GM21367 (cell line): ENCODE results near the gene ST3GAL4.

Source experiments
- ATAC-seq: cut with Tn5 transposase; IDR thresholded peaks from one replicate; pipeline ENCODE4 v1.9.1; 2021; ENCODE audit not compliant: unreplicated experiment

Gene ST3GAL4

DNA sequence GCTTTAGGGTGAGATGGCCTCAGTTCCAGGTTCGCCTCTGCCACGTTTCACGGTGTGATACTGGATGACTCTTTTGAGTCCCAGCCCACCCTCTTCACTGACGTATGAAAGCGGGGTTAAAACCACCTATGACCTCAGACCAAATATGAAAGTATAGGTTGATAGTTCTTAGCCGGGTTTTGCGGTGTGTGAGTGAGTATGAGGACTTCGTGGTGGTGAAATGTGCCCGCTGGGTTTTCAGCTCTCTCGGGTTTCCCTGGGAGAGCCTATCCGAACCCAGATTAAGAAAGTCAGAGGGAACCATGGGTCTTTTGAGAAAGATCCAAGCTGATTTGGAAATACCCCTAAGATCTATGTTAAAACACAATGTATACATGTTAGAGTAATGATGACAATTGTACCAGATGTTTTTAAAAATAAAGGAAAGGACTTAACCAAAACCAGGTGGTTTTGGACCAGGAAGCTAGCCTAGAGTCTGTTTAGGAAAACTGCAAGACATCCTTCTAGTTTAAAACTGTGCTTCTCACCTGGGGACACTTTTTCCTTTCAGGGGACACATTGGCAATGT is 25.8 kb upstream of the ST3GAL4 start:
- no peak for ATAC-seq

DNA sequence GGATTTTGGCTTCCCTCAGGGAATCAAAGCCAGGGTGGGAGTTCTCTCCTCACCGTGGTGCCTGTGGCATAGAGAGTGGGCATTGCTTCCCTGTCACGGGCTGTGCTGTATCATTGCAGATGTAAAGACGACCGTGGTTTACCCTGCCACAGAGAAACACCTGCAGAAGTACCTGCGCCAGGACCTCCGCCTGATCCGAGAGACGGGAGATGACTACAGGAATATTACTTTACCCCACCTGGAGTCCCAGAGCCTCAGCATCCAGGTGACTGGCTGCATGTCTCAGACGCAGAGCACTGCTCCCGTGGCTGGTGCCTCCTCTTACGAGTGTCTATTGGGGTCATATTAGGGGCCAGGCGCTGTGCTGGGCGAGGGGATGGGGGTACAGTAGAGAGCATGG is 24.2 kb upstream of the ST3GAL4 start:
- ATAC-seq = no peak

DNA sequence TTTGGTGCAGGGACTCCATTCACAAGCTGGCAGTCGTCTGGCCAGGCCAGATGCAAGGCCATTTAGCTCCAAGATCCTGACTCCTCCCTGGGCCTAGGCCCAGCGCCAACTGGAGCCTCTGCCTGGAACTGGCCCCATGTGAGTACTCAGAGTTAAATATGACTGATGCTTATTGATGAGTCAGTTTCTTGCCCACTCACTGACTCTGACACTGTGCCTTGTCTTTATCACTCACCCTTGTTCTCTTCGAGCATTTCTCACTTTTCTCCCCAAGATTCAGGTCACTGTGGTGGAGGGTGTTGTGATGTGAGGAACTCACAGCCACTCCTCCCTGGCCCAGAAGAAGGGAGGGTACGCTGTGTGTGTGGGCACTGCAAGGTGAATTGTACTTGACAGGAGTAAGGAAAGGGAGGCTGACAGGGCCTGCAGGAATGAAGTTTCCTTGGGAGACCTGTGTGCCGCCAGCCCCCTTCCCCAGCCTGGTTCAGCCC is 23.2 kb upstream of the ST3GAL4 start:
- no peak for ATAC-seq

DNA sequence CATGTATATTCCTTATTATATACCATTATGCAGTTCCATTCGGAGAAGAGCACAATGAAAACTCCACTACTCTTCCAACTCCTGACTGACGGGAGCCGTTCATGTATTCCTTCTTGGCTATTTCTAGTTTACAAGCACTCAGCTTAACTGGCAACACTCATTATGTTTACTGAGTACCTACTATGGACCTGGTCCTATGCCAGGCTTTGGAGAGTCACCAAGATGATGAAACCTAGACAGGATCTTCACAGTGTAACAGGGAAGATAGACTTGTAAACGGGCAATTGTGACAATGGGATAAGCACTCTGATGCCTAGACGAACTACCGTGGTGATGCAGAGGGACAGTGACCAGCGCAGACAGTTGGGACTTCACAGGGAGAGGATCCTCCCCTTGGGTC is 22.3 kb upstream of the ST3GAL4 start:
- no peak for ATAC-seq

DNA sequence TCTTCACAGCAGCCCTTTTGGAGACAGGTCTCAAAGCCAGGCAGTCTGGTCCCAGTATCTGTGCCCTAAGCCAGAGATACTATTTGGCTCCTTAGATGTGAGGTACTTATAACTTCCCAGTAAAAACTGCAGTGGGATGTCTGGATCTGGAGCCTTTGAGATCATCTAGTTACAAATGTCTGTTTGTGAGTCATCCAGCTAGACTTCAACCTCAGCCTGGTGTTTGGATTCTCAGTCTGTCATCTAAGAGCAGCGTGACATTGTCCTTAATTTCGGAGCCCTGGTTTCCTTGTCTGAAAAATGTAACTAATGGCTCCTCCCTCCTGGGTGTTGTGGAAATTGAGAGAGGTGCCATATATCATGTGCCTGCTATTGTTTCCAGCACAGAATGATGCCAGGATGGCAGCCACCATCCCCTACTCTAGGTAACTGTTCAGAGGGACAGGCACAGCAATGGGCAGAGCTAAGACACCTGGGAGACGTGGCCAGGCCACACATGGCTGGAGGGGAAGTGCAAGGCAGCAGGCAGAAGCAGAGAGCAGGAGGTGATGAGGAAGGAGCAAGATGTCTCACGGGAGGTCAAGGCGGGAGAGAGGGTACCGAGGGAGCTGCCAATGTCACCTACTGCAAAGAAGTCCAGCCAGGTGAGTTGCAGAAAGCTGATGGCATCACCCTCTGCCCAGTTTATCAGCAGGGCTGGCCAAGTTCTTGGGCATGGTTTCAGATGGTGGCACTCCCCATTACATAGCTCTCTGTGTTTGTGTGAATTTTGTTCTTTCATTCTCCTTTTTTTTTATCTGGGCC is 20.6 kb upstream of the ST3GAL4 start:
- no peak for ATAC-seq

DNA sequence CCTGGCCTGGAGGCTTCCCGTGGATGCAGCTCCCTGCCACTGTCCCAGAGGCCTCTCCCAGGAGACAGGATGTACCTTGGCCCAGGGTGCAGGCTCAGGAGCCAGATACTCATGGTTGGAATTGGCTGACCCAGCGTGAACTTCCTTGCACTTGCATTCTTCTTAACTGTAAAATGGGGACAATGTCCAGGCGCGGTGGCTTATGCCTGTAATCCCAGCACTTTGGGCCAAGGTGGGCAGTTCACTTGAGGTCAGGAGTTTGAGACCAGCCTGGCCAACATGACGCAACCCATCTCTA is 20.1 kb upstream of the ST3GAL4 start:
- ATAC-seq = no peak

DNA sequence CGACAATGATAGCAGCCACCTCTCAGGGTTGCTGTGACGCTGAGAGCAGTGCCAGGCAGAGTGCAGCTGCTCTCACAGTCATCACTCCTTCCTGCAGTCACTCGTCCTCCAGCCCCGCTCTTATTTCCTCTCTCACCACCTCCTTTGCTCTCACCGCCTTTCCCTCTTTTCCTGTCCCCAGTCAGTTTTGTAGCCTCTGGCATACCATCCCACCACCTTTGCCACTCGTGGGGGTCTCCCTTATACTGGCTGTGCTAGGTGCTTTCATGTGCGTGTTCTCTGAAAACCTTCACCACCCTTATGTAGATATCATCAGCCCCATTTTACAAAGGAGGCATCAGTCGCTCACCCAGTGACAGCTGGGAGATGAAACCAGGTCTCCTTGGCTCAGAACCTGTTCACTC is 19.3 kb upstream of the ST3GAL4 start:
- no peak for ATAC-seq

DNA sequence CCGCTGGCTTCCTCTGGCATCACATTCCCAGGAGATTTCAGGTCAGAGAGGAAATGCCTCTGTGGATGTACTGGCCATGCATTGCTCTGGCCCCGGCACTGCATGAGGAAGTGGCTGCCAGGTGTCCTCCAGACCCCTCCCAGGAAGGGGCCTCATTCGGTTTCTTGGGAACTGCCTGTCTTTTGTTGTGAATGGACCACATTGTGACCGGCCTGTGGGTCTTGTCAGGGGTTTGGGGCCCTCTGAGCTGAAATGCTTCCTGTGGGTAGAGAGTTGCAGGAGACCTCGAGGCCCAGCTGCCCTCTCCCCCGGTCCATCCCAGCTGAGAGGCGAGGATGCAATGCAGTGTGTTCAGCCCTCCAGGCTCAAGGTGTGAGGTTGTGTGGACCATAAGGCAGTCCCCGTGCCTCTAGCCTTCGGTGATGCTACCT is 18.8 kb upstream of the ST3GAL4 start:
- no peak for ATAC-seq

DNA sequence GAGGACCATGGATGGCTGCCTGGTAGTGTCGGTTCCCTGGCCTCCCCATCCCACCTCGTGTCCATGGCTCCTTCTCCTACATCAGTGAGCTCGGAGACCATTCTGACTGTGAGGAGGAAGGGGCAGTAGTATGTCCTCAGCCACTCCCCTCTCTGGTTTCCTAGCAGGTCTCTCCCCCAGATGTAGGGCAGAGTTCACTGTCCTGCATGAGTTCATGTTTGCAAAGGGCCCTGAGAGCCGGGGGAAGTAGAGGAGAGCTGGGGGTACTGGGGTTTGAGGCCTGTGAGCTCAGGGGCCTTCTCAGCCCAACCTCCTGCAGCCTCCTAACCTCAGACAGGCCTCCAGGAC is 18.4 kb upstream of the ST3GAL4 start:
- no peak for ATAC-seq

DNA sequence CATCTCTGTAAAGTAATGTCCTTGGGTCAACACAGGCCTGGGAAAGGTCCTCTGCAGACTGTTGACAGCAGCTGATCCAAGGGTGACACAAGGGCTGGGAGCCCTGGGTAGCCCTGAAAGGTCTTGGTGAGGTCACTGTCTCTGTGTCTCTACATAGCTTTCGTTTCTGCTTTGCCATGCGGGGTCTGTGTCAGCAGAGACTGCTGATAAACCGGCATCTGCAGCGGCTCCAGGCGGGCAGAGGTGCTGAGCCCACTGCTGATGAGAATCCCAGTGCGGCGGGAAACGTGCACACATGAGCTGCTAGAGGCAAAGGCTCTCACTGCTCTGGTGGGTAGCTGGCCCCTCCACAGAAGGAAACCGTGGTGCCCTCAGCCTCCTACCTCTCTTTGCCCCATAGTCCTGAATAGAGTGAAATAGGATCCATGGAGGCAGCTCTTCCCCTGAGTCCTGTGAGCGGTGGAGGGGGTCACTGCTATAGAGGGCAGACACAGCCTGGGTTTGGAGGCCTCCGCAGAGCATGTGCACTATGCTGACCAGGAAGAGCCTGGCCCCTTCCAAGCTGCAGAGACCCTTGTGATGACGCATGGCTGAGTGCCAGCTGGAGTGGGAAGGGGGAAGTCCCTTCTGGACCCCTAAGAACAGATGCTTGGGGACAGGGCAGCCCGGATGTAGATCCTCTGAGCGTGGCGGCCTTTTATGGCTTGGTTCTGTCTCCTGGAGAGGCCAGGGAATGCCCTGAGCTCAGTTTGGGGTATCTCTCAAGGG is 17.8 kb upstream of the ST3GAL4 start:
- no peak for ATAC-seq

DNA sequence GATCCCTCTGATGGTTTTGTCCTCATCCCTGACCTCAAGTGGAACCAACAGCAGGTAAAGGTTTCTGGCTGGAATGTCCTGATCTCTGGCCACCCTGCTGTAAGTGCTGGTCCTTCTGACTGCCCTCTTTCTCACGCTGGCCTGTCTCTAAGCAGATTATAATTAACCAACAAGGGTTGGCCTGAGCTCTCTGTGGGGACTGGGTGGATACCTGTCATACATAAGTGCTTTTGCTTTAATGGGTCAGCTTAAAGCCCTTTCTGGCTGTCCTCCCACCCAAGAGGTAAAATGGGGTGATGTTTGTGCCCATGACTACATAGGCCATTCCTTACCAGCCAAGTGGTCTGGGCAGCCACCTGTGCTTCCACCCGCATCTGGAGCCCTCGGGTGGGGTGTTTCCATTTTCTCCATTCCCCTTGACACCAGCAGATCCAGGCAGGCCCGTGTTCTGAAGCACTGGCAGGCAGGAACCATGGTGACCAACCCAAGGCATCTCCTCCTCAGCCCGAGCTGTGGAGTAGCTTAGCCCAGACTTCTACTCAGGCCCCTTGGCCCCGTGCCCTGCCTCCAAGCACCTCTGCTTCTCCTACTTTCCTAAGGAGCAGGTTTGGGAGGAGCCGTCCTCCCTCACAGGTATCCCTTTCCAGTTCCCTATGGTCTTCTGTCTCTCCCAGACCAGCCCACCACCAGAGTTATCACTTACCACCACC is 17.0 kb upstream of the ST3GAL4 start:
- no peak for ATAC-seq

DNA sequence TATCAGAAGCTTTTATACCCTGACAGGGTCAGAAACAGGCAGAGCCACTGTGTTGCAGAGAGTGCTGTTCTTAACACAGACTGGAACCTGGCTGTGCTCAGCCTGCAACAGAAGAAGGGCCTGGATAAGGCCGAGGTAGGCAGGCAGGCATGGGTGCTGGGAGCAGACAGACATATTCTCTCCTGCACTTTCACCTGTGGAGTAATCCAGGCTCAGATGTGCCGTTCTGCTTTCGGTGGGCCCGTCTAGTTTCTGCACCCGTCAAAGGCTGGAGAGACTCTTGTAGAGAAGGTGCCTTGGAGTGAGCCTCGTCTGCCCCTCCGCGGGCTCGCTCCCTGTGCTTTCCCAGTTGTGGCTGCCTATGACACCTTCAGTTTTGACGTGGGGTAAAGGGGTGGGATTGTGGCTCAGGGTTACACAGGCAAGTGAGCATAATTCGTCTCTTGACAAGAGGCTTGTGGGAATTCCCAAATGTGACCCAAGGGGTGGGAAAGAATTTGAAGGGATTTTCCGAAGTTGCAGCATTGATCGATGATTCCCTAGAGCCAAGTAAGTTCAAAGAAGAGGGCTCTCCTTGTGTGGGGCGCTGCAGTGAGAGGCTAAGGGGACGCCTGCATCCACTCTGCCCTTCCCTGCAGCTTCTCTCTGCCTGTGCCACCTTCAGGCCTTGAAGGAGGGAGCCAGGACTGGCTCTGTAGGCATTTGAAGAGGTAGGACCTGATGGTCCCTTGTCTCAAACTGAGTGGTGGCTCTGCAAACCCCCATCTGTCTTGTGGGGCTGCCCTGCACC is 16.2 kb upstream of the ST3GAL4 start:
- no peak for ATAC-seq

DNA sequence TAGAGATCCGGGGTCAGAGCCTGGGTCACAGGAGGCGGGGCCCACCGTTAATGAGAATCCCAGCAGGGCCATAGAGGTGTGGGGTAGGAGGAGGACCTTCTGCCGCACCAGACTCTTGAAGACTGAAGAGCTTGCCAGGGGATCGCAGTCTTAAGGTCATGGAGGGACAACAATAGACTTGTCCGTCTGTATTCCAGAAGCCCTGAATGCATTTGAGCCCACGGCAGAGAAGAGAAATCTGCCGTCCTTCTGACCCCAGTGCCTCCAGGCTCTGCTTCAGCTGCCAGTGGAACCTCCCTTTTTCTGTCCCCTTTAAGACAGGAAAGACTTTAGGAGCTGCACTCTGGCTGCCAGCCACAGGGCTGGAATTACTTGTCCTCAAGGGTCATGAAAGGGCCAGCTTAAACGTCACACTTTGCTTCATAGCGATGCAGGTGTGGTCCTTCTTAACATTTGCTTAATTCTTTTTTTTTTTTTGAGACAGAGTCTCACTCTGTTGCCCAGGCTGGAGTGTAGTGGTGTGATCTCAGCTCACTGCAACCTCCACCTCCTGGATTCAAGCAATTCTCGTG is 15.5 kb upstream of the ST3GAL4 start:
- ATAC-seq = no peak

DNA sequence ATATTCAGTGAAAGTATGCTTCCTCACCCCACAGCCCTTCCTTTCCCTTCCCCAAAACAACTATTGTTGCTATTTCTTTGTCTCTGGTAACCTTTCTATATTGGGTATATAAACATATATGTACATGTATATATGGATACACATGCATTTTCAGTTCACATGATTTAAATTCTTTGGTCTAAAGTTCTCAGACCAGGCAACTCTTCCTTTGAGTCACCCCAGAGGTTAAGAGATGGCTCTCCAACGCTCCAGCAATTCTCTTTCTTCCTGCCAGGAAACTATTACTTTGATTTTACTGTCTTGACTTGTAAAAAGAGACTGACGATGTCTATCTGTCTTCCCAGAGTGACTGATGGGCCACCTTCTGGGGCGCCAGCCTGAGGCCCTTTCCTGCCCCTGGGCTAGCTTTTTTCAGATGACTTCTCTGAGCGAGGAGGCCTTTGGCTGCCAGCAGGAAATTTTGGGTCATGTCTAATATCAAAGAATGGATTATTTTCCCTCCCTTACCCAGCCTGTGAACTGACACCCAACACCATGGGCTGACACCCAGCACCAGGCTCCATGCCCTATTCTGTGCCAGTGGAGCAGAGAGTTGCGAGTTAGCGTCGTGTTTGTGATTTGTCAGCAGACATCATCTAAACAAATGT is 14.4 kb upstream of the ST3GAL4 start:
- no peak for ATAC-seq

DNA sequence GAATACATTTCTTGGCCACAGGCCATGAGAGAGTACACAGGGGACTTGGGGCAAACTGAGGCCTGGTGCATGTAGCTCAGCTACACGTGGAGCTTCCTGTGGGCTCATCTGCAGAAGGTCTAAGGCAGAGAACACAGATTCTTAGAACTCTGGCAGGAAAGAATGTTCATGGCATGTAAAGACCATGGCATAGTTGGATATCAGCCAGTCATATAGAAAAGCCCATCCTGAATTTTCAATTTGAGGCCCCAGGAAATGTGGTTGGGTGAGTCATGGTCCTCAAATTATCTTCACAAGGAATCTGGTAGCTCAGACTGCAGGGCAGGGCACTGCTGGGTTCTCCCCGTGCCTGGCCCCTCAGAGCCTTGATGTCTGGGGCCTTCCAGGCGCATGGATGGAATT is 13.7 kb upstream of the ST3GAL4 start:
- no peak for ATAC-seq

DNA sequence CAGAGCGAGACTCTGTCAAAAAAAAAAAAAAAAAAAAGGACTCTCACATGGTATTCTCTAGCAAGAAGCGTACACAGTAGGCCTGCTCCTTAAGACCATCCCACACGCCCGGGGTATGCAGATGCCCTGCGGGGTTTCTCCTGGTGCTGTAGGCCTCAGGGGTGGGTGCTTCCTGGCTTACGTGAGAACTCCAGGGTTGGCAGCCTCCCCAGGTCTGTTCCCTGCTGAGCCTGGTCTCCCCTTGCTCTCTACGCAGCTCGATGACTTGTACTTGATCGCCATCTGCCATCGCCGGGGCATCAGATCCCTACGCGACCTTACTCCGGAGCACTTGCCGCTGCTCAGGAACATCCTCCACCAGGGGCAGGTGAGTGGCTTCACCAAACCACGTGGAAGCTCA is 12.4 kb upstream of the ST3GAL4 start:
- ATAC-seq = no peak

DNA sequence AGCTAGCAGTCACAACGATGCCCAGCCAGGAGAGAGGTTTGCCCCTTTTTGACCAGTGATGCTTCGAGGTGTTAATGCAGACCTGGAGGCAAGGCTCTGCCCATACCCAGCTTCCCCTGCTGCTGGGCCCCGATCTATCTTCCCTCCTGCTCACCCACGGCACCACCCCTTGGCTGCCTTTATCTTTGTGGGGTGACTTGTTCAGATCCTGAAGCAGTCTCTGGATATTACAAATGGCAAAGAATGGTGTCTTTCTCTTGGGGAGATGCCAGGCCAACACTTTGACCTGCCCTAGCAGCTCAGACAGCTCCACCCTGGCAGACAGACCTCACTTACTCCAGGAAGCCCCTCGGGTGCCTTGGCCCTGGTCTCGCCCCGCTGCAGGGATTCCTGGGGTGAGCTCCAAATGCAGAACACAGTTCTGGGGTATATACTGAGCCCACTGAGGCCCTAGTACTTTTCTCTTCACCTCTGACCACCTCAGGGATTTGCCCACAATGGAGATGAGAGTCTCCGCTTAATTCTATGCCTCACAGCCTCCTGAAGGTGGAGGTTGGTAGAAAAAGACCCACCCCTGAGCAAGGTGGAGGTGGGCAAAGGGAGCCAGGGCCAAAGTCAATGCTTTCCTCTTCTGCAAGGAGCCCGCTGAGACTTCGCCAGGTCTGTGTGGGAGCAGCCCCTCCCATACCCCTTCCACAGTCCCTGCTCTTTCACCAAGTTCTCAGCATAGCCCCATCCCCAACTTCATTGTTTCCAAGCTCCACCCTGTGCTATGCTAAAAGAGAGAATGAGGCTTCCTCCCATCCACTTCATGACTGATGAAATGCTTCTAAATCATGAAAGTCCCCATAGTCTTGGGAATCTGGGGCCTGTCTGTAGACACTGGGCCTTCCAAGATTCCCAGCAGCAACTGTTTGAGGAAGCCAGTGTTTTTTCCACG is 11.1 kb upstream of the ST3GAL4 start:
- no peak for ATAC-seq

DNA sequence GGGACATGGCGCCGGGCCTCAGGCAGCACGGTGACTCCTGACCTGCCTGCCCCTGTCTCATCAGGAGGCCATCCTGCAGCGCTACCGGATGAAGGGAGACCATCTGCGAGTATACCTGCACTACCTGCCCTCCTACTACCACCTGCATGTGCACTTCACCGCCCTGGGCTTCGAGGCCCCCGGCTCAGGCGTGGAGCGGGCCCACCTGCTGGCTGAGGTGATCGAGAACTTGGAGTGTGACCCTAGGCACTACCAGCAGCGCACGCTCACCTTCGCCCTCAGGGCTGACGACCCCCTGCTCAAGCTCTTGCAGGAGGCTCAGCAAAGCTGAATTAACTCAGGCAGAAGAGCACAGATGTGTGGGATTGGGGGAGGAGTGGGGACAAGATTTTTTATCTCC is 10.2 kb upstream of the ST3GAL4 start:
- ATAC-seq = no peak
